Vagina (tissue), 2 donors: ENCODE measurements around the gene KCNH5.

ENCODE experiments used
- CTCF ChIP-seq, 3 experiments: fragments of 450-650 bp in 2 of 3; fragments of 200-600 bp in 1 of 3; sonication (generic) in 1 of 3; IDR thresholded peaks; one replicate each; pipeline ENCODE4 v1.5.1; 2017 to 2019; ENCODE audit warnings: antibody characterized with exemption in 3 of 3, mild to moderate bottlenecking in 2 of 3, moderate library complexity in 2 of 3
- POLR2A ChIP-seq, 2 donors: fragments of 450-650 bp; IDR thresholded peaks; one replicate each; pipeline ENCODE4 v1.6.1; 2017; ENCODE audit warnings: antibody characterized with exemption in 2 of 2, mild to moderate bottlenecking in 2 of 2, moderate library complexity in 2 of 2

GRCh38 chr14:62952226-62952625 lies 93.0 kb downstream of the KCNH5 start:
- TF ChIP-seq CTCF (IDR thresholded peaks at IDR 0.05) (no peak), POLR2A (IDR thresholded peaks at IDR 0.05) (no peak)
